Measurements from ENCODE around the gene GRK2.
"Not testable (repeated sequence)": the region's sequence is repeated elsewhere in the genome, so short reads cannot be mapped to it uniquely, and the experiment has no call there.

DNA sequence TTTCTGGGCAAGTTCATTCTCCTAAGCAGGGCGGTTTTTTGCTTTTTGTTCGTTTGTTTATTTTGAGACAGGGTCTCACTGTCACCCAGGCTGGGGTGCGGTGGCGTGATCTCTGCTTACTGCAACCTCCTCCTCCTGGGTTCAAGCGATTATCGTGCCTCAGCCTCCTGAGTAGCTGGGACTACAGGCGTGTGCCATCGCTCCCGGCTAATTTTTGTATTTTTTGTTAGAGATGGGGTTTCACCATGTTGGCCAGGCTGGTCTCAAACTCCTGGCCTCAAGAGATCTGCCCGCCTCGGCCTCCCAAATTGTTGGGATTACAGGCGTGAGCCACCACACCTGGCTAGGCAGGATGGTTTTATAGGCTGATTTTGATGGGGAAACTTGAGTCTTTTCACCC lies 52.6 kb downstream of the GRK2 start:
- TF ChIP-seq, protein P1, sequence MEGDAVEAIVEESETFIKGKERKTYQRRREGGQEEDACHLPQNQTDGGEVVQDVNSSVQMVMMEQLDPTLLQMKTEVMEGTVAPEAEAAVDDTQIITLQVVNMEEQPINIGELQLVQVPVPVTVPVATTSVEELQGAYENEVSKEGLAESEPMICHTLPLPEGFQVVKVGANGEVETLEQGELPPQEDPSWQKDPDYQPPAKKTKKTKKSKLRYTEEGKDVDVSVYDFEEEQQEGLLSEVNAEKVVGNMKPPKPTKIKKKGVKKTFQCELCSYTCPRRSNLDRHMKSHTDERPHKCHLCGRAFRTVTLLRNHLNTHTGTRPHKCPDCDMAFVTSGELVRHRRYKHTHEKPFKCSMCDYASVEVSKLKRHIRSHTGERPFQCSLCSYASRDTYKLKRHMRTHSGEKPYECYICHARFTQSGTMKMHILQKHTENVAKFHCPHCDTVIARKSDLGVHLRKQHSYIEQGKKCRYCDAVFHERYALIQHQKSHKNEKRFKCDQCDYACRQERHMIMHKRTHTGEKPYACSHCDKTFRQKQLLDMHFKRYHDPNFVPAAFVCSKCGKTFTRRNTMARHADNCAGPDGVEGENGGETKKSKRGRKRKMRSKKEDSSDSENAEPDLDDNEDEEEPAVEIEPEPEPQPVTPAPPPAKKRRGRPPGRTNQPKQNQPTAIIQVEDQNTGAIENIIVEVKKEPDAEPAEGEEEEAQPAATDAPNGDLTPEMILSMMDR (optimal IDR thresholded peaks at IDR 0.05 in 1 of 3, IDR thresholded peaks at IDR 0.05 in 1 of 3, conservative IDR thresholded peaks at IDR 0.05 in 1 of 3; ENCODE audit: extremely low read depth in 1 of 3, insufficient read depth in 2 of 3, low read length in 3 of 3), result not testable (repeated sequence)
- TF ChIP-seq EZH2 (IDR thresholded peaks at IDR 0.05; ENCODE audit: low read length), result not testable (repeated sequence)

Data from keratinocyte (primary cell).